HEK293 (cell line): Measurements from ENCODE around the gene BCR.

Experiments used
- CTCF ChIA-PET: fragments of 350-600 bp; formaldehyde crosslinking; extraction: SDS; loops from one replicate; lab custom pipeline; 2021; ENCODE audit warnings: antibody characterized with exemption; lab: Yijun Ruan, JAX
- POLR2A ChIA-PET: fragments of 300-600 bp; formaldehyde crosslinking; extraction: SDS; loops from one replicate; lab custom pipeline; 2020; ENCODE audit warnings: antibody characterized with exemption, inconsistent platforms; lab: Yijun Ruan, JAX
- H3K27ac ChIP-seq: fragments of 200-500 bp; sonication (Bioruptor generic); 2 replicates; pipeline ENCODE4 v1.5.1; 2014; ENCODE audit warnings: low read depth, low read length, control low read depth, inconsistent platforms; ENCODE audit errors: extremely low read depth
- H3K36me3 ChIP-seq, 2 experiments: fragments of 200-500 bp in 1 of 2; sonication (Bioruptor generic) in 1 of 2; 1 replicate in 1 of 2; 2 replicates in 1 of 2; pipeline ENCODE4 v1.5.1; 2014 to 2017; ENCODE audit warnings: inconsistent platforms in 2 of 2, low read length in 2 of 2; ENCODE audit not compliant: control insufficient read depth in 2 of 2, insufficient read depth in 1 of 2
- H3K4me1 ChIP-seq: fragments of 200-500 bp; sonication (Bioruptor generic); 2 replicates; pipeline ENCODE4 v1.5.1; 2014; ENCODE audit warnings: mild to moderate bottlenecking, low read length, inconsistent platforms; ENCODE audit not compliant: control insufficient read depth, insufficient read depth
- H3K4me3 ChIP-seq: 2 replicates; pipeline ENCODE4 v1.5.1; 2011; ENCODE audit warnings: low read depth, mild to moderate bottlenecking, control low read depth, low read length, moderate library complexity
- H3K9me3 ChIP-seq: fragments of 200-500 bp; sonication (Bioruptor generic); 2 replicates; pipeline ENCODE4 v1.5.1; 2014; ENCODE audit warnings: low read depth, low read length, inconsistent platforms; ENCODE audit not compliant: control insufficient read depth, insufficient read depth
- ATF2 ChIP-seq: fragments of 450-650 bp; formaldehyde crosslinking; IDR thresholded peaks from 2 replicates; pipeline ENCODE4 v1.5.1; 2016; ENCODE audit warnings: missing biosample characterization, missing genetic modification characterization, low read depth
- CTCF ChIP-seq: fragments of 450-650 bp; formaldehyde crosslinking; IDR thresholded peaks from 2 replicates; pipeline ENCODE4 v1.5.1; 2016; ENCODE audit warnings: missing biosample characterization, missing genetic modification characterization
- PRDM1 ChIP-seq: fragments of 450-650 bp; formaldehyde crosslinking; IDR thresholded peaks from 2 replicates; pipeline ENCODE4; 2016; ENCODE audit warnings: missing biosample characterization, missing genetic modification characterization
- SP7 ChIP-seq: fragments of 450-650 bp; formaldehyde crosslinking; IDR thresholded peaks from 2 replicates; pipeline ENCODE4 v1.5.1; 2016; ENCODE audit warnings: missing biosample characterization, missing genetic modification characterization
- TSHZ1 ChIP-seq: fragments of 450-650 bp; formaldehyde crosslinking; IDR thresholded peaks from 2 replicates; pipeline ENCODE4 v1.5.1; 2016; ENCODE audit warnings: missing biosample characterization, missing genetic modification characterization, borderline replicate concordance
- ZBTB17 ChIP-seq: fragments of 450-650 bp; formaldehyde crosslinking; IDR thresholded peaks from 2 replicates; pipeline ENCODE4 v1.5.1; 2016; ENCODE audit warnings: missing biosample characterization, missing genetic modification characterization
- ZFP37 ChIP-seq: fragments of 450-650 bp; formaldehyde crosslinking; IDR thresholded peaks from 2 replicates; pipeline ENCODE4 v1.5.1; 2016; ENCODE audit warnings: missing biosample characterization, missing genetic modification characterization
- ZNF138 ChIP-seq: fragments of 450-650 bp; formaldehyde crosslinking; IDR thresholded peaks from 2 replicates; pipeline ENCODE4 v1.5.1; 2016; ENCODE audit warnings: missing biosample characterization, missing genetic modification characterization, borderline replicate concordance
- ZNF184 ChIP-seq: fragments of 450-650 bp; IDR thresholded peaks from 2 replicates; pipeline ENCODE4 v1.5.1; 2018; ENCODE audit warnings: missing biosample characterization, mild to moderate bottlenecking, missing genetic modification characterization
- ZNF280C ChIP-seq: fragments of 450-650 bp; formaldehyde crosslinking; IDR thresholded peaks from 2 replicates; pipeline ENCODE4 v1.5.1; 2016; ENCODE audit warnings: missing biosample characterization, missing genetic modification characterization
- ZNF292 ChIP-seq: fragments of 450-650 bp; formaldehyde crosslinking; IDR thresholded peaks from 2 replicates; pipeline ENCODE4 v1.5.1; 2016; ENCODE audit warnings: low read depth, missing biosample characterization, missing genetic modification characterization, borderline replicate concordance
- ZNF391 ChIP-seq: fragments of 450-650 bp; formaldehyde crosslinking; IDR thresholded peaks from 2 replicates; pipeline ENCODE4 v1.5.1; 2016; ENCODE audit warnings: low read depth, missing biosample characterization, missing genetic modification characterization, borderline replicate concordance
- ZNF510 ChIP-seq: fragments of 450-650 bp; formaldehyde crosslinking; IDR thresholded peaks from 2 replicates; pipeline ENCODE4 v1.5.1; 2018; ENCODE audit warnings: mild to moderate bottlenecking, missing genetic modification characterization, missing biosample characterization; ENCODE audit not compliant: insufficient replicate concordance
- ZNF518A ChIP-seq: fragments of 450-650 bp; formaldehyde crosslinking; conservative IDR thresholded peaks from 2 replicates; pipeline ENCODE4 v1.5.1; 2016; ENCODE audit warnings: low read depth, missing biosample characterization, missing genetic modification characterization
- ZNF529 ChIP-seq: fragments of 450-650 bp; formaldehyde crosslinking; IDR thresholded peaks from 2 replicates; pipeline ENCODE4 v1.5.1; 2017; ENCODE audit warnings: missing genetic modification characterization, missing biosample characterization; ENCODE audit not compliant: insufficient replicate concordance
- ZNF596 ChIP-seq: fragments of 450-650 bp; IDR thresholded peaks from 2 replicates; pipeline ENCODE4 v1.5.0; 2018; ENCODE audit warnings: missing biosample characterization, mild to moderate bottlenecking, missing genetic modification characterization, moderate library complexity
- ZNF660 ChIP-seq: fragments of 450-650 bp; IDR thresholded peaks from 2 replicates; pipeline ENCODE4 v1.5.1; 2018; ENCODE audit warnings: missing biosample characterization, mild to moderate bottlenecking, missing genetic modification characterization
- ZNF670 ChIP-seq: fragments of 450-650 bp; formaldehyde crosslinking; IDR thresholded peaks from 2 replicates; pipeline ENCODE4 v1.5.1; 2016; ENCODE audit warnings: missing biosample characterization, missing genetic modification characterization, low read depth
- ZNF701 ChIP-seq: fragments of 450-650 bp; formaldehyde crosslinking; IDR thresholded peaks from 2 replicates; pipeline ENCODE4 v1.5.1; 2016; ENCODE audit warnings: missing biosample characterization, missing genetic modification characterization
- ZNF792 ChIP-seq: fragments of 450-650 bp; formaldehyde crosslinking; IDR thresholded peaks from 2 replicates; pipeline ENCODE4 v1.5.1; 2016; ENCODE audit warnings: missing biosample characterization, missing genetic modification characterization
- ZSCAN16 ChIP-seq: fragments of 450-650 bp; formaldehyde crosslinking; IDR thresholded peaks from 2 replicates; pipeline ENCODE4 v1.5.1; 2016; ENCODE audit warnings: missing biosample characterization, missing genetic modification characterization

BCR gene

GRCh38 chr22:23187871-23188700 lies 7.8 kb downstream of the BCR start (continued):
- no peak for TF ChIP-seq ZNF518A (tag by site-specific recombination)
- no peak for TF ChIP-seq ZNF792
- TF ChIP-seq PRDM1 (tag by site-specific recombination), result no peak
- TF ChIP-seq ZNF529 (tag by site-specific recombination), result no peak
- TF ChIP-seq ZNF292 (tag by site-specific recombination), result no peak
- TF ChIP-seq ZNF660 (tag by site-specific recombination), result no peak
- no peak for TF ChIP-seq ZNF701 (tag by site-specific recombination)
- TF ChIP-seq CTCF (tag by site-specific recombination), result no peak
- TF ChIP-seq ZNF184 (tag by site-specific recombination), result no peak
- no peak for TF ChIP-seq ZSCAN16 (tag by site-specific recombination)
- peak; percentile 55 for TF ChIP-seq ZBTB17 (tag by site-specific recombination)

- H3K27ac ChIP-seq, result no peak overlapping the region
- H3K9me3 ChIP-seq, result no peaks in the 10 kb centered on the region
- ChIA-PET POLR2A (no interaction called here), CTCF (no interaction called here)
- no peak overlapping the region for H3K4me3 ChIP-seq
- H3K36me3 ChIP-seq, result peaks cover 0 to 40% of the 10 kb centered on the region in 2 experiments; a peak in 1 of 3 replicates
- H3K4me1 ChIP-seq, result no peaks in the 10 kb centered on the region; the same call in 1 of the 2 replicates
- no peak for TF ChIP-seq ZNF391 (tag by site-specific recombination)
- TF ChIP-seq TSHZ1, result no peak
- TF ChIP-seq ZNF280C (tag by site-specific recombination), result no peak
- TF ChIP-seq SP7 (tag by site-specific recombination), result no peak
- no peak for TF ChIP-seq ZFP37 (tag by site-specific recombination)
- no peak for TF ChIP-seq ZNF510 (tag by site-specific recombination)
- no peak for TF ChIP-seq ZNF138 (tag by site-specific recombination)
- TF ChIP-seq ATF2 (tag by site-specific recombination), result no peak
- no peak for TF ChIP-seq ZNF670 (tag by site-specific recombination)
- TF ChIP-seq ZNF596 (tag by site-specific recombination), result no peak
Observed at GRCh38 chr22:23190526-23190925, 10.2 kb downstream of the BCR start.
